GM06990 (cell line): ENCODE measurements around the gene SSR4.

Source experiments
- DNase-seq: peaks from one replicate; pipeline ENCODE4 v3.0.0-alpha.2; 2011; ENCODE audit not compliant: insufficient read length; ENCODE audit errors: extremely low read depth
- H3K27me3 ChIP-seq: replicated peaks from 2 replicates; pipeline ENCODE4 v1.6.0; 2011; ENCODE audit warnings: low read length; ENCODE audit not compliant: control insufficient read depth, insufficient read depth
- H3K36me3 ChIP-seq: 2 replicates; pipeline ENCODE4 v1.5.1; 2011; ENCODE audit warnings: low read length; ENCODE audit not compliant: control insufficient read depth, insufficient read depth
- H3K4me3 ChIP-seq: replicated peaks from 2 replicates; pipeline ENCODE4 v1.5.1; 2011; ENCODE audit warnings: low read depth, mild to moderate bottlenecking, control low read depth, low read length
- TF ChIP-seq, protein P1 (sequence below): IDR thresholded peaks from 2 replicates; pipeline ENCODE4 v1.5.1; 2011; ENCODE audit warnings: low read length, control low read depth, mild to moderate bottlenecking, inconsistent platforms; ENCODE audit not compliant: insufficient read depth, poor library complexity, severe bottlenecking

SSR4 gene

DNA sequence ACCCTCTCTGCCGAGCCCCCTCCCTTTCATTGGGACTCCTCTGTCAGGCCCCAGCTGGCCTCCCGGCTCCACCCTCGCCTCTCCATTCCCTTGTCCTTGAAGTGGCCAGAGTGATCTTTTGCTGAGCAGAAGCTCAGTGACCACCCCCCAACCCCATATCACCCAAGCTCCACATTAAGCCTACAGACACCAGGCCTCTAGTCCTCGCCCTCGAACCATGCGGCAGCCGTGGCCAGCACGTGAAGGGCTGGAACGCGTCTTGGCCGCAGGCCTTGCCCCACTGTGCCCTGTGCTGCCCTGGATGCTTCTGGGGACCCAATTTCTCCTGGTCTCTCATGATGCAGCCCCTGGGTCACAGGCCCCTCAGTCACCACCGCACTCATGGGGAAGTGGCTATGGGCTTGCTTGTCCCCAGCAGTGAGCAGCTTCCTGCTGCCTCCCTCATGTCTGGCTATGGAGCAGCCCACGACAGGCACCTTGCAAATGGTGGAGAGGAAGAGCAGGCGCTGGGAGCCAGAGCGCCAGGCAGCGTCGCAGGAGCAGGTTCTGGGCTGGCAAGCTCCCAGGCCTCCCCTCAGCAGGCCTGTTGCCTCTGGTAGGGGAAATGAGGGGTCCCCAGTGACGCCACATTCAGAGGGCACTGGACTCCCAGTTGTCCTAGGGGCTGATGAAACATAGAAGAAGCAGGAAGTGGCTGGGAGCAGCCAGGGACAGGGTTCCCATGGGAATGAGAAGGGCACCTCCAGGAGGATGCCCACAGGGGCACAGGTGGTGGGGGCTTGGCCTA lies 14.4 kb upstream of the SSR4 start:
- no peak overlapping the region for H3K4me3 ChIP-seq

DNA sequence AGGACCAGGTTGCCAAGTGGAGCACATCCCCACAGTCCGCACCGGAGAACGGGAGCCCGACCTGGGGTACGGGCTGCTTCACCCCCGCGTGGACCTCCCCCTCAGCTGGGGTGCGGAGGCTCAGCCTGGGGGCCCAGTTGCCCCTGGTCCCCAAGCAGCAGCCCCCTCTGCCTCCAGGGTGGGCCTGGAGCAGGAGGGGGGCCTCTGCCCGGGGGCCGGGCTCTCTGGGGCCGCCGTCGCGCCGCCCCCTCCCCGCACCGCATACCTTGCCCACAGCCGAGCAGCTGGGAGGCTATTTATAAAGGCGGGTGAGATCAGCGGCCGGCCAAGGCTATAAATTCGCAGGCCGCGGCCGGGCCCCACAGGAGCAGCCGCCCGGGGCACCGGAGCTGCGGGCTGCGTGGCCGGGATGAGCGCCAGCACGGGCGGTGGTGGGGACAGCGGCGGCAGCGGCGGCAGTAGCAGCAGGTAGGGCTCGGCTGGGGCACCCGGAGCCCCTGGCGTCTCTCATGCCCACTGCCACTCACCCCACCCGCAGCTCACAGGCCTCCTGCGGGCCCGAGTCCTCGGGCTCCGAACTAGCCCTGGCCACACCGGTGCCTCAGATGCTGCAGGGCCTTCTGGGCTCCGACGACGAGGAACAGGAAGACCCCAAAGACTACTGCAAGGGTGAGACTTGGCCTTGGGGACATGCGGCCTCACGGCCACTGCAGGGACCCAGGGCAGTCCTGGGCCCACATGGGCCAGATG lies 13.6 kb upstream of the SSR4 start, which contains the start of gene SRPK3:
TSS of gene SRPK3 (plus strand) at position 364 of the 750 bp plus-strand sequence. CDS start at position 410, 46 bp downstream.
- Histone ChIP-seq H3K4me3 (no peak within 1 kb of the TSS), H3K36me3 (no peaks in the 10 kb centered on the region), H3K27me3 (no peaks in the 10 kb centered on the region; the same call in 1 of the 2 replicates)
- TF ChIP-seq, protein P1, sequence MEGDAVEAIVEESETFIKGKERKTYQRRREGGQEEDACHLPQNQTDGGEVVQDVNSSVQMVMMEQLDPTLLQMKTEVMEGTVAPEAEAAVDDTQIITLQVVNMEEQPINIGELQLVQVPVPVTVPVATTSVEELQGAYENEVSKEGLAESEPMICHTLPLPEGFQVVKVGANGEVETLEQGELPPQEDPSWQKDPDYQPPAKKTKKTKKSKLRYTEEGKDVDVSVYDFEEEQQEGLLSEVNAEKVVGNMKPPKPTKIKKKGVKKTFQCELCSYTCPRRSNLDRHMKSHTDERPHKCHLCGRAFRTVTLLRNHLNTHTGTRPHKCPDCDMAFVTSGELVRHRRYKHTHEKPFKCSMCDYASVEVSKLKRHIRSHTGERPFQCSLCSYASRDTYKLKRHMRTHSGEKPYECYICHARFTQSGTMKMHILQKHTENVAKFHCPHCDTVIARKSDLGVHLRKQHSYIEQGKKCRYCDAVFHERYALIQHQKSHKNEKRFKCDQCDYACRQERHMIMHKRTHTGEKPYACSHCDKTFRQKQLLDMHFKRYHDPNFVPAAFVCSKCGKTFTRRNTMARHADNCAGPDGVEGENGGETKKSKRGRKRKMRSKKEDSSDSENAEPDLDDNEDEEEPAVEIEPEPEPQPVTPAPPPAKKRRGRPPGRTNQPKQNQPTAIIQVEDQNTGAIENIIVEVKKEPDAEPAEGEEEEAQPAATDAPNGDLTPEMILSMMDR, result no peak
- DNase-seq, result no peak

More for the DNA sequence above, 14.4 kb upstream of the SSR4 start:
- TF ChIP-seq, protein P1, result no peak
- DNase-seq, result no peak
- H3K27me3 ChIP-seq, result no peaks in the 10 kb centered on the region; the same call in 1 of the 2 replicates
- no peaks in the 10 kb centered on the region for H3K36me3 ChIP-seq

DNA sequence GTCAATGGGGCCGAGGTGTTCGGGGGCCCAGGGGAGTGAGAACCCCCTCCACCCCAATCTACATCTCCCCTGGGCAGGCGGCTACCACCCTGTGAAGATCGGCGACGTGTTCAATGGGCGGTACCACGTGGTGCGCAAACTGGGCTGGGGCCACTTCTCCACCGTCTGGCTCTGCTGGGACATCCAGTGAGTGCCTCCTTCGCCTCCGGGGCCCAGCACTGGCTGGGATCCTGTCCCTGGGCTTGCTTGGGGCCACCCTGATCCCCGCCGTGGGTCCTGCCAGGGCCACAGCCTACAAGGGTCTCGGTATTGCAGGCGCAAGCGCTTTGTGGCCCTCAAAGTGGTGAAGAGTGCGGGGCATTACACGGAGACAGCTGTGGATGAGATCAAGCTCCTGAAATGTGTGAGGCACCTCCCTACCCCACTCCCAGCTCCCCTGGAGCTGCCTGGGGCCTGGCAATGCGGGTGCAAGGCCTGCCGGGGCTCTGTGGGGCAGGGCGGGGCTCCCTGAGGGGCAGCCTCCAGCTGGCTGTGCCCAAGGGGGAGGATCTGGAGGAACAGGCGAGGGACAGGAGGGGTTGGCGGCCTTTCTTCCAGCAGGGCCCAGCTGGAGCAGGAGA lies 12.9 kb upstream of the SSR4 start:
- no peak for DNase-seq
- no peaks in the 10 kb centered on the region; the same call in 1 of the 2 replicates for H3K27me3 ChIP-seq
- H3K4me3 ChIP-seq, result no peak overlapping the region
- H3K36me3 ChIP-seq, result no peaks in the 10 kb centered on the region
- TF ChIP-seq, protein P1, result no peak

DNA sequence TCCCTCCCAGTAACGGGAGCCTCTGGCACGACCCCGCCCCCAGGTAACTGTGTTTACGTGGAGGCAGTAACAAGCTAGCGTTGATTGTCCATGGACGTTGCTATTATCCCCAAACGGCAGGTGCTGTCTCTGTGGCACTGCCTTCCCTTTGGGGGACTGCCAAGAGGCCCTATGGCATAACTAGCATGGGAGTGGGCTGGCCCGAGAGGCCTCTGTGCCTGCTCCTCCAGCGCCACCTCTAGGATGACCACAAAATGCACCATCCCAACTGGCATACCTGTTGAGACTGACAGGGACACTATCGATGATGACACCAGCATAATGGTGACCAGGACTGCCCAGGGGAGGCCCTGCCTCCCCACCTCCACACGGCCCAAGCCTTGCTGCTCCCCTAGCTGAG lies 12.2 kb upstream of the SSR4 start:
- Histone ChIP-seq H3K36me3 (no peaks in the 10 kb centered on the region; the same call in none of the 2 replicates), H3K4me3 (no peak overlapping the region), H3K27me3 (no peaks in the 10 kb centered on the region)
- TF ChIP-seq, protein P1, result no peak
- no peak for DNase-seq

DNA sequence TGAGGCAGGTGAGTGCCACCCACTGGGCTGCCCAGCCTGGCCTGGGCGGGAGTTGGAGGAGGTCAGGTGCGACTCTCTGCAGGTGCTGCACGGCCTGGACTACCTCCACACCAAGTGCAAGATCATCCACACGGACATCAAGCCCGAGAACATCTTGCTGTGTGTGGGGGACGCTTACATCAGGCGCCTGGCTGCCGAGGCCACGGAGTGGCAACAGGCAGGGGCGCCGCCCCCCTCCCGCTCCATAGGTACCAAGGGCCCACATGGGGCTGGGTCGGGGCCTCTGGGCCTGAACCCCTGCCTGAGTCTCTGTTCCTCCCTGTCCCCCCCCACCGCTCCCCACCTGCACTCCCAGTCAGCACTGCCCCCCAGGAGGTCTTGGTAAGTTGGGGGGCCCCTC lies 11.6 kb upstream of the SSR4 start:
- DNase-seq, result no peak
- H3K36me3 ChIP-seq, result no peaks in the 10 kb centered on the region; the same call in none of the 2 replicates
- no peaks in the 10 kb centered on the region for H3K27me3 ChIP-seq
- no peak overlapping the region for H3K4me3 ChIP-seq
- TF ChIP-seq, protein P1, result no peak
